ENCODE measurements around the gene STAC2.

Gene STAC2

DNA sequence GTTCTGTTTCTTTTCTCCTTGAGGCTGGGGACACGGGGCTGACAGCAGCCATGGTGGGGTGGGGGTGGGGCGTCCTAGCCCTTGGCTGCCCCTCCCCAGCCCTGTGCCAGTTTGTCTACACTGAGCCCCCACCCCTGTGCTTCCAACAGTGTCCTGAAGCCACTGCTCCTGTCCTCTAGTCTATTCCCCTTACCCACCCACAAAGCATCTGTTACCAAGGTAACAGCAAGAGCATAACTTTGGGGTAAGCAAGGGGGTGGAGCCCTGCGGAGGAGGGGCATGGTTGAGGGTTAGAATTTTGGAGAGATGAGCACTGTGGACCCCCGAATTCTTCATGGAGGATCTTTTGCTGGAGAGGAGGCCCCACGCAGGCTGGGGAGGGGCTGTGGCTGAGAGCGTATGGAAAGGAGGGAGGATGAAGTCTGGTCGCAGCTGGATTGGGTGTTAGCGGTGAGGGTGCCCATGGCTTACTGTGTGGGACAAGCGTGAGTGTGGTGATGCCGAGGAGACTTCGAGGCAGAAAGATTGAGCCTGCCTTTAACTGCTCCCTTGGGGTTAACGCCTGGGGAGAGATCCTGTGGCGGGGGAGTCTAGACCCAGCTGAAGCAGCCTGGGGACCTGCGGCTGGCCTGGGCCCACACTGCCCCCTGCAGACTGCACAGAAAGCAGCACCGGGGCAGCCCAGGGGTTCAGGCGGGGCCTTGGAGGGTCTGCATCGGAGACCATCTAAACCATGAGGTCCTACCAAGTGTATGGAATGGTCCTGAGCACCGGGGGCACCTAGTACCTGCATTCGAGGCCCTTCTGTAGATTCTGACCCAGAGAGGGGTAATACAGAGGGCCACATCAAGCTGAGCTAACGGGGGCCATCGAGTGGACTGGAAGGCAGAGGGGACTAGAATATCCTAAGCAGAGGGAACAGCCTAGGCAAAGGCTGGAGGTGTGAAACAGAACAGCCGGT, 6.1 kb upstream of the STAC2 start:
- DNase-seq, result peak; percentile 41

DNA sequence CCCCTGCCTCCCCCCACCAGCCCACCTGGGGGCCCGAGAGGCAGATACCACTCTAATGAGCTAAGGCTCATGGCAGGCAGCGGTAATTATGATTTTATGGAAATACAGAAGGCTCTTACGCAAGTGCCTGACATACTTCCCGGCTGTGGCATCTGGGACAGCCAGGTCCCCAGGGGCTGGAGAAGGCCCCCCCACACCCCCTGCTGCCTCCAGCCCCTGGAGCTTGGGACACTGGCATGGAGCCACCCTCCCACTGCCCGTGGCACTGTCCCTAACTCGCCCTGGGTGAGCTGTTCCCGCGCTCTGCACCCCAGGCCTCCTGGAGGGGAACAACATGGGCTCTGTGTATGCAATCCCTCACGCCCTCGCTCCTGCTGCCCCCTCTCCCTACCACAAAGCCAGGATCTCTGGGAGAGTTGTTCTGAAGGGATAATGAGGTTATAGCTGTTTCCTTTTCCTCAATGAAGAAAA, 5.4 kb upstream of the STAC2 start:
- no peak for DNase-seq

DNA sequence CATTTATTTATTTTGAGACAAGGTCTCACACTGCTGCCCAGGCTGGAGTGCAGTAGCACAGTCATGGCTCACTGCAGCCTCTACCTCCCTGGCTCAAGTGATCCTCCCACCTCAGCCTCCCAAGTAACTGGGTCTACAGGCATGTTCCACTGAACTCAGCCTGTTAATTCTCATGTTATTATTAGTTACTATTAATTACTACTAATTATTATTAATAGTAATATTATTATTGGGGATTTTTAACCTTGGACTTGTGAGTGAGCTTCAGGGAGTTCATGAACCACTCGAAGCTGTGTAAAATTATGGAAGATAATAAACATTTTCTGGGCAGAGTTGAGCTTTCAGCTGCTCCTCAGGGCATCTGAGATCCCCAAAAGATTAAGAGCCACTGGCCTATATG, 4.6 kb upstream of the STAC2 start:
- no peak for DNase-seq

DNA sequence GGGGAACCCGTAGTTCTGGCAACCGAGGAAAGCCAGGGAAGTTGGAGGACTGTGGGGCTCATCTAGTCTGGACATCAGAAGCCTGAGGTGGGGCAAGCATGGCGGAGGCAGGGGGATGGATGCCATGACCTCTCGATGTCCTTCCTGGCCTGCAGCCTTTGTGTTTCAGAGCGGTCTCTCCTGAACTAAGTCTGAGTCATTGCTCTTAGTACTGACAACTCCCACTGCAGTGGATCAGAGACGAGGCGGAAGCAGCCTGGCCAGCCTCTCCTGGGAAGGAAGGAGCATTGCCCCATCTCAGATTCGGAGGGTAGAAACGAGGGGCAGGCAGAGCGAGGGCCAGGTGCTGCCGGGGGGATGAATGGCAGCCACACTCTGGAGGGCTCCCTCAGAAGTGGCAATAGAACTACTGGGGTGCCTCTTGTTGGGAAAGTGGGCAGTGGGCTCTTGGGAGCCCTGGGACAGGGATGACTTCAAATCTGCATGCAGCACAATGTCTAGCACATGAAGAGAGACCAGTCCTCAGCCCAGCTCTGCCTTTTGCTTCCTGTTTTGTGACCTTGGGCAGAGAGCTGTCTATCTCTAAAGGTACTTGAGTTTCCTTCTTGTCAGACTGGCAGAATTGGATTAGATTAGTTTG, 3.6 kb upstream of the STAC2 start:
- DNase-seq, result peak; percentile 44

DNA sequence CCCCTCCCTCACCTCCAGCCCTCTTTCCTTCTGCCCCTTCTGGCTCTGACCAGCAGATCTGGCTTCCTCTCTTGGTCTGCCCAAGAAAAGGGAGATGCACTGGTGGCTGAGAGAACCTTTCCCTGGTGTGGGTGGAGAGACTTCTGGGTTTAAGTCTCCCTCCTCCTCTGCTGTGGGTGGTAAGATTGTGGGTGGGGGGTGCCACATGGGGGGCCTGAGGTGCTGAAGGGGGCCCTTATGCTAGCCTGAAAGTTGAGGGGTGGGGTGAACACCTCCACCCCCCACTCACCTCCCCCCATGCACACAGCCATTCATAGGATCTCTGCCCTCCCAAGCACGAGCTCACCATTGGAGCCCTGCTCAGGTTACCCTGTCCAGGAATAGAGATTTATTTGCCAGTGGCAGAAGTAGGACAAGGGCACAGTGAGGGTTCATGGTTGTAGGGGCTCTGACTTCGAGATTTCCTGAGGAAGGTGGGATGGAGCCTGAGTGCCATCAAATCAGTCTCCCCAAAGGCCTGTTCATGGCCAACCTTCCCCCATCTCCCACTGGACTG, 1.7 kb upstream of the STAC2 start:
- DNase-seq, result no peak

DNA sequence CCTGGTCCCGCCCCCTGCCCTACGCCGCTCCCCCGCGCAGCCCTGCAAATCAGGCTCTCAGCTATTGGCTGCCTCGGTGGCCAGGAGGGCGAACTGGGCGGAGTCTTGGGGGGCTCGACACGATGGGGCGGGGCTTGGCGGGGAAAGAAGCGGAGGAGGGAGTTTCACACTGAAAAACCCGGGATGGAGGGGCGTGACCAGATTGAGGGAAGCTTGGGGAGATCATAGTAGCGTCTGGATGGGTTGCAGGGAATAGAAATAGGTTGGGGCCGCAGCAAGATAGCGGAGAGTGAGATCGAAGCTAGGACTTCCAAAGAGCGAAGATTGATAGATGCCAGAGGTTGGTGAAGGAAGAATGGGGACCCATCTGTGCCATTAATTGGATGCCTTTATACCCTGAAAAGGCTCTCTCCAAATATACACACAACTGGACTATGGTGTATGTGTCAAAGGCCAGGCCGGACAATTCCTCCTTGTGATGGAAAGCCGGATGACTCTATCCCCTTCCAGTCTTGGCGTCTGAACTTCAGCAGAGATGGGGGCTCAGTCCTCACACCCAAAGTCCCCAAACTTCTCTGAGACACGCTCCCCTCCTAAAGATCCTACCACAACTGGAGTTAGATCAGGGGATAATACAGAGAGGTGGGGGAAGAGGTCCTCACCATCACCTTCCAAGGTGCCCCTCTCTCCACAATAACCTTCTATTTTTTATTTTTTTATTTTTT, 376 bp upstream of the STAC2 start:
- DNase-seq, result peak; percentile 64

DNA sequence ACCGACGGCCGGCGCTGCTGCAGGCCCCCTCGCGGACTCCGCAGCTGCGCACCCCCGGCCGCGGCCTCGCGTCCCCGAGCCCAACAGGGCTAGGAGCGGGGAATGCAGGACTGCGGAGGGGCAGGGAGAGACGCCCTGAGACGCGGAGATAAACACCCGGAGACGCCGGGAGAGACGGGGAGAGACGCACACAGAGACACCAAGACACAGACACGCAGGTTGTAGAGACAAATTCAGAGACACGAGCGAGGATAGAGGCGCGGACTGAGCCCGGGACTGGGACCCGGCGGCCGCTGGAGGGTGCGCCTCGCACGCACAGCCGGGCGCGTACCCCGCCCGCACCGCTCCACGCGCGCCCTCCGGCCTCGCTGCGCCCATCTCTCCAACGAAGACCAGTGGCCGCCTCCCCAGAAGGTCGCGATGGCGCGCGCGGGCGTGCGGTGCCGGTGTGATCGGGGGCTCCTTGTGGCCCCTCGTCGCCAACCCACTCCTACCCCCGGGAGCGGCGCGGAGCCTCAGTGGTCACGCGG, 902 bp downstream of the STAC2 start:
- DNase-seq, result no peak

DNA sequence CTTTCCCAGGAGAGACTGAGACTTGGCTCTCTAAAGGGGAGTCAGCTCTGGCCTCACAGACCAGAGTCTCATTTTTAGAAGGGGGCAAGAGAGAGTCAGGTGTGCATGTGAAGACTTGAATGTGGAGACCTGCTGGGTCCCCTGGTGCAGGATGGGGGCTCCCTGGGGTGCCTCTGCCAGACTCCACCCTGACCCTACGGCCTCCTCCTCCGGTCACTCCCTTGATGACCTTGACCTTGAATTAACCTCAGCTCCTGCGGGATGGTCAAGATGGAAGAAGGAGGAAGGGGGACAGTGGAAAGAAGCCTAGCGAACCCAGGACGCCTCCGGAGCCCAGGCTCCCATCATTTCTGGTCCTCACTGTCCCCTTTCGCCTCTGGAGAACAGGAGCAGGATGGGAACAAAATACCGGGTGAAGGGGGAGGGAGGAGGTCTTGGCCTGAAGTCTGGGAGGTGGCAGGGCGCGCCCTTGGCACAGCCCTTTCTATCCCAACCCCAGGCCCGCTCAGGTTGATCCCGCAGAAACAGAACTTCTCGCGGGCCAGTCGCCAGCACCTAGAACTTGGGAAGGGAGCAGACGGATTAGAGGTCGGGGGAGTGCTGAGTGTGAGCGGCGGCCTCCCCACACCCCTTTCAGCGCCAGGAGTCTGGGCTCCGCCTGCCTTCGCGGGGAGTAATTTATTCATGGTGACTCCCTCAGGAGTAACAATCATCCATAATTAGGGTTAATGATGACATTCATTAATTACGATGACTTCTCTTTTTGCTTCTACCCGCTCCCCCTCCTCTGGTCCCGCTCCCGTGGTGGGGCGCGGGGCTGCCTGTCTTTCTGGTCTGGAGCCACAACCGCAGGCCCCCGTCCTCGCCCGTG, 1.6 kb downstream of the STAC2 start:
- DNase-seq, result no peak

DNA sequence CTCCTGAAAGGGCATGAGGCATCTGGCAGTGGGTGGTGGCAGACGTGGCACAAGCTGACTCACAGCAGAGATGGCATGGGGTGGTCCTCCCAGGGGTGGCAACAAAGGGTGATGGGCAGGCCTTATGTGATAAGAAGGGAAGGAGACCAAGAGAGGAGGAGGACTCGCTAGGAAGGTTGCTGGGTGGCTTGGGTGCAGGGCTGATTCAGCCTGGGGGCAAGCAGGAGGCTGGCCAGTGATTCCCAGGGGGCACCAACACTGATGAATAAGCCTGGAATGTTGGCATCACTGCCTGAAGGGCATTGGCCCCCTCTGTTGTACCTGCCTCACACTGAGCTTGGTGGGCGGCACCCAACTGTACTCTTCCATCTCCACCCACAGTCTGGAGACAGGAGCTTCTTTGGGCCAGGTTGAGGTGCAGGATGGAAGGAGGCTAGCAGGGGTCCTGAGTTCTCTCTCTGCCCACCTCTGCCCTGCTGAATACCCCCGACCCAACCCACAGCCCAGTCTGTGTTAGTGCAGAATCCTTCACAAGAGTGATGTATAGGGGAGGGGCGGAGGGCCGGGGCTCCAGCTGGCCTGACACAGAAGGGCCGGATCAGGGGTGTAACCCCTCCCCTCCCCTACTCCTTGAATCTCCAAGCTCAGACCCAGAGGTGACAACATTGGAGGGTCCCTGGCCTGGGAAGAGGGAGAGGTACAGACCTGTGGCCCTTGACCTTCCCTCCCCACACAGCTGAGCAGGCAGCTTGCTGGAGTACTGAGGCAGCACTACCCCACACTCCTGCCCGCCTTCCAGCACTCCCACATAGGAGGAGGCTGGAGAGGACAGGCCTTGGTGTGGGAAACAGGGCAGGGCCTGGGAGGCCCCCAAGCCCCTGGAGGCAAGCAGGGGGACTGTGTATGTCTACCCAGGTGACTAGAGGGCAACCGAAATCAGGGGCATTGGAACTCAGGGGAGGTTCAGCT, 2.6 kb downstream of the STAC2 start:
- DNase-seq, result no peak

DNA sequence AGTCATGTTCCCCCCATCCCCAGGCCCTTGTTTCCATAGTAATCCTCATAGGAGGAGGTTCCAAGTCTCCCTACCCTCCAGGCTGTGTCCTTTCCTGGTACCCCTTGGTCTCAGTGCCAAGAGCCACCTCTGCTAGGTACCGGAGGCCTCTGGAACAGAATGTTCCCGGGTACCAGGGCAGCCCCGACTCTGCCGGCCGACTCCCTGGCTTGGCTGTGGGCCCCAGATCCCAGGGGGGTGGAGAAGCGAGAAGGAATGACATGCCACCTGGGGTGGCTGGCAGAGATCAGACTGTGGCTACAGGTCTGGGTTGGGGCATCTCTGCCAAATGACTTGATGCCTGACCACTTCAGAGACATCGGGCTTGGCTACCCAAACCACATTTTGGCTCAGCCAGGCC, 3.6 kb downstream of the STAC2 start:
- no peak for DNase-seq

DNA sequence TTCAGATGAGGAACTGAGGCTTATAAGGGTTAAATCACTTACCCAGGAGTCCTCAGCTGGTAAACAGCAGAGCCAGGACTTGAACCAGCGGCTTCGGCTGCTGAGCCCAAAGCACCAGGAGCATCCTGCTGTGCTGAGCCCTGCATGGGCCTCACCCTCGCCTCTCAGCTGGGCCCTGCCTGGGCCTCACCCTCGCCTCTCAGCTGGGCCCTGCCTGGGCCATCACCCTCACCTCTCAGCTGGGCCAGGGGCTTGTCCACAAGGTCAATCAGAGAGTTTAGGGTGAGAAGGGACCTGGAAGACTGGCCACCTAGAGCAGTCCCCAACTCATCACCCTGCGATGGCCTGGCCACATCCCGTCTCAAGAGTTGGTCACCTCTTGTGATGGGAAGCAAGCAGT, 4.2 kb downstream of the STAC2 start:
- DNase-seq, result no peak

DNA sequence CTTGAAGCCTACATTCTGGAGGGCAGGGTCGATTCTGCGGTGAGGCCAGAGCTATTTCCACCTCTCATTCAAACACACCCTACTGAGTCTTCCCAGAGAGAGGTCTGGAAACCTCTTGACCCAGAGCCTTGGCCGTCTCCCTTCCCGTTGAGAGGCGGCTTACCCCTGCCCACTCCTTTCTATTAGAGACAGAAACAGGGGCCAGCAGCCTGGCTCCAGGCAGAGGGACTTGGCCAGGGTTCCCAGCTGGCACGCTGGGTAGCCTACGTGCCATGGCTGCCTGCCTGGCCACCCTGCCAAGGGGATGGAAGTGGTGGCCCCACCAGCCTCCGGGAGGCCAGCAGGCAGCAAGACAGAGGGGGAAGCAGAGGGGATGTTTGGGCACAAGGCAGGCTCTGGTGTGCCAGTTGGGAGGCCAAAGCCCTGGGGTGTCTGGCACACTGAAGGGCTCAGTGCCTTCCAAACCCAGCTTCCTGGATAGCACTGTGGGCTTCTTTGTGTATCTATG, 6.0 kb downstream of the STAC2 start:
- no peak for DNase-seq

DNA sequence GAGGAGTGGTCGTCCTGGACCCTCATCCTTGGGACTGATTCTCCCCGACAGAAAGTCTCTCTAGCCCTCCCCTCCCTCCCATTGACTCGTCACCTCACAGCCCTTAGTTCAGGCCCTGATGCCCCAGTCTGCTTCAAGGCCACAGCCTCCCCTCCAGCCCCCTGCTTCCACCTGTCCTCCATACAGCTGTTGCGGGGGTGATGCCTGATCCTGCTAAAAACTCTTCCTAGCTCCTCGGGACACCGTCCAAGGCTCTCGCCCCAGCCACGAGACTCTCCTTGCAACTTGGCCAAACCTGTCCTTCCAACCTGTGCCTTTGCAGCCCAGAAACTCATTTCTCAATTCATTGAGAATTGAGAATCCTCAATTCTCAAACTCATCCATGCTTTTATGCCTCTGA, 6.8 kb downstream of the STAC2 start:
- DNase-seq, result no peak

DNA sequence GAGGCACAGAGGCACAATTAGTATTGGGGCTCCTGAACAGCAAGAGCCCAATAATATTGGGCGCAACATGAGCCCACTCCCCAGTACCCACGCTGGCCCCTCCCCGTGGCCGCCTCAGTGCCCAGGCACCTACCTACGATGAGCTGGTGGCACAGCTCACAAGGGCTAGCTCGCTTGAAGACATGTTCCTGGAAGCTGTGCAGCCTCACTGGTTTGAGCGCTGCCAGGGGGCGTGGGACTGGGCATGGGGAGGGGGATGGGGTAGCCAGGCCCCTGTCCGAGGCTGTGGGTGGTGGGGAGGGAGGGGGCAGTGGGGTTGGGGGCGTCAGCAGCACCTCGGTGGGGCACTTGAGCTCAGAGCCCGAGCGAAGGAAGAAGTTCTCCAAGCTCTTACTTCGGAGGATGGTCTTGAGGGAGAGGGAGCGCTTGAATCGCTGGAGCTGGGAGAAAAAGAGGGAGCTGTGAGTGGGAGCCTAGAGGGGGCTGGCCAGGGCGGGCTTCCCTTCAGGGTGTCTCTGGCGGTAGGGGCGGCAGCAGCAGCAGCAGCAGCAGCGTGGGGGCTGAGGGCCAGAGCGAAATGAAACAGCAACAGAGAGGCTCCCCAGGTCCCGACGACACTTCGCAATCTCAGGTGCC, 7.9 kb downstream of the STAC2 start:
- no peak for DNase-seq

DNA sequence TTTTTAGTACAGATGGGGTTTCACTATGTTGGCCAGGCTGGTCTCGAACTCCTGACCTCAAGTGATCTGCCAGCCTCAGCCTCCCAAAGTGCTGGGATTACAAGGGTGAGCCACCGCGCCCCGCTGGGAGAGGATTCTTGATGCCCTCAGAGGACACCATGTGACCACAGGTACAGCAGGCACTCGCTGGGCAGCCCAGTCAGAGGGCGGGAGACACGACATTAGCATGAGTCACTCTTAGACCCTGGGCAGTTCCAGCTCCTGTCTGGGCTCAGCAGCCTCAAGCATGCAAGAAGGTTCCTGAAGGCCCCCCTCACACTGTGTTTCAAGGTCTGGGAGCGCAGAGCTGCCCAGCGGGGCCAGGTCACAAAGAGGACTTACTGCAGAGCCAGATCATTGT, 11.9 kb downstream of the STAC2 start:
- no peak for DNase-seq

DNA sequence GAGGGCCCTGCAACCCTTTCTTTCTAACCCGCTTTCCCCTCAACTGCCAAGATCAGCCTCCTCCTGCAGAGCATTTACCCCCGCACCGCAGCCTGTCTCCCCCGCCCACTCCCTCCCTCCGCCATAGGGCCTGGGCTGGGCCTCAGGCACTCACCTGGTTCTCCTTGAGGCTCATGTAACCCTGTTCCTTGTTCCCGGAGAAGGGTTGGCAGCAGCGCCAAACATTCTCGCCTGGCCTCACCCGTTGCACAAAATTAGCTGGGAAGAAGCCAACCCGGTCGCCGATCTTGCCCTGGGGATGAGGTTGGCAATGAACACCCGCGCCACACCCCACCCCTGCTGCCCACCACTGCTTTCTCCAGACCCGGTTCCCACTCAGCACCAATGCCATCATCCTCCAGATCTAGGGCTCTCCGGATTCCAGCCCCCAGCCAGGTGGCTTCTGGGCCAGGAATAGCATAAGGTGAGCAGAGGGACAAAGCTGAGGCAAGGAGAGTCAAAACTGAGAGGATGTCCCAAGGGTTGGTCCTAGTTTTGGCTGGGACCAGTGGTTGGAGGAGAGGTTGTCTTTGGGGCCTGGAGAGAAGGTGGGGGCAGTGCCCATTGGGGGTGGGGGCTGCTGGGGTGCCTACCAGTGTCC, 12.8 kb downstream of the STAC2 start:
- DNase-seq, result no peak

DNA sequence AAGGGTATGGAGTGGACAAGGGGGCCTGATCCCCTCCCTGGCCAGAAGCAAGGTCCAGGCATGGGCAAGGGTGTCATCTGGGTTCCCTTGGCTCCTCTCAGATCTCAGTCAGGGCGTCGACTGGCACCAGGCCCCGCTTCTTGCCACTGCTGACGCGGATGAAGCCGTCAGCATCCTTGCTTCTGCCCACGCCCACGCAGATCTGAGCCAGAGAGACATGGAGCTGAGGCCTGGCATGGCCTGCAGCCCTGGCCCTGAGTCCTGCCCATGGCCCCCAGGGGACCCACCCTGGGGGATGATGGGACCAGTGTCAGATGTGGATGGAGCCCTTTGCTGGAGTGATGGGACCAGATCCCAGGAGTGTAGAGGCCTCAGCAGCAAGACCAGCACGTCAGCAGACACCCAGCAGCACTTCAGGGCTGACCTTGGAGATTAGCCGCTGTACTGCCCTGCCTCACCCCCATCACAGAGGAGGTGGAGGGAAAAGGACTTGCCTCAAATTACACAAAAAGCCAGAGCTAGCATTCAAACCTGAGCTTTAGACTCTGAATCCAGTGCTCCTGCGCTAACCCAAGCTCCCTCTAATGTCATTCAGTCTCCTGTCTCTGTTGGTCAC, 13.4 kb downstream of the STAC2 start:
- DNase-seq, result no peak

DNA sequence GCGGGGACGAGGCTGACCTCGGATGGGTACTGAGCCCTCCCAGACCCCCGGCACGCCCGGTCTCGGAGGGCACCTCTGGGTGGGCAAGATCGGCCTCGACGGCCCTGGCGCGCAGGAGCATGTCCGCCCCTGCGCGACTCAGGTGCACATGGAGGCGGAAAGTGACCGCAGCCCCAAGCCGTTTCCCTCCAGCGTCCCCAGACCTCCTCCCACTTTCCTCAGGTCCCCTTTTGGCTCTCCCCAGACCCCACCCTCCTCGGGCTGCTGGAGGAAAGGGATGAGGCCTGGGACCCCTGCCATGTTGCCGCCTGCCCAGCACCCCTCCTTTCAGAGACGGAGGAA, 15.7 kb downstream of the STAC2 start:
- DNase-seq, result no peak

All from fibroblast of upper back skin (primary cell).